ENCODE data around the gene ITGB3. TPM values are rescaled to one million over a fixed set of nuclear protein-coding genes. Genes with fewer than 3 reads are reported as not detected.

ITGB3 gene
- total RNA-seq, 3 donors from 2014 or later = 3.8 to 29.8 (median 14.6) TPM

DNA sequence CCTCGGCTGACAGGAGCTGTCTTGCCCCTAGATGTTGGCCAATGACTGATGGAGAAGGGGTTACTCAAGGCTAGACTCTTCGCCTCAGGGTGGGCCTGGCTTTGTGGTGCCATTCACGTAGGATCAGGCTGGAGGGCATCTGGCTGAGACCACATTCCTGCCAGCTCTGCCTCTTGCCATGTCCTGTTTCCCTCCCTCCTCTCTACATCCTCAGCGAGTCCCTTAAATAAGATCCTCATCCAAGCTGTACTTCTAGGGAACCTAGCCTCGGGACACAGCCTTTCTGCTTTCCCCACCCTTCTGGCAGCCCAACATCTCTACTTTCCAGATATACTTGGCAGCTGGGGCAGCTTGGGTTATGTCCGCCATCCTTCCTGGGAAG lies 42.2 kb downstream of the ITGB3 start:
- DNase-seq (ENCODE audit: low spot score in 2 of 2) = no peak
- H3K4me1 ChIP-seq = peaks cover 9 to 11% of the 10 kb centered on the region in 2 donors
- H3K4me3 ChIP-seq = no peak overlapping the region
- H3K27ac ChIP-seq = peak overlapping the region; percentile 83 to 86
- no peaks in the 10 kb centered on the region for H3K9me3 ChIP-seq
- no peaks in the 10 kb centered on the region for H3K36me3 ChIP-seq
- no peak for TF ChIP-seq POLR2A (IDR thresholded peaks at IDR 0.05)
- peak in 1 of 3 donors; percentile 30 for TF ChIP-seq POLR2AphosphoS5 (IDR thresholded peaks at IDR 0.05)
- intact Hi-C loops (cut with DNase I; ENCODE audit: low total_unique reads) = no loop called here
- no peaks in the 10 kb centered on the region for H3K27me3 ChIP-seq

DNA sequence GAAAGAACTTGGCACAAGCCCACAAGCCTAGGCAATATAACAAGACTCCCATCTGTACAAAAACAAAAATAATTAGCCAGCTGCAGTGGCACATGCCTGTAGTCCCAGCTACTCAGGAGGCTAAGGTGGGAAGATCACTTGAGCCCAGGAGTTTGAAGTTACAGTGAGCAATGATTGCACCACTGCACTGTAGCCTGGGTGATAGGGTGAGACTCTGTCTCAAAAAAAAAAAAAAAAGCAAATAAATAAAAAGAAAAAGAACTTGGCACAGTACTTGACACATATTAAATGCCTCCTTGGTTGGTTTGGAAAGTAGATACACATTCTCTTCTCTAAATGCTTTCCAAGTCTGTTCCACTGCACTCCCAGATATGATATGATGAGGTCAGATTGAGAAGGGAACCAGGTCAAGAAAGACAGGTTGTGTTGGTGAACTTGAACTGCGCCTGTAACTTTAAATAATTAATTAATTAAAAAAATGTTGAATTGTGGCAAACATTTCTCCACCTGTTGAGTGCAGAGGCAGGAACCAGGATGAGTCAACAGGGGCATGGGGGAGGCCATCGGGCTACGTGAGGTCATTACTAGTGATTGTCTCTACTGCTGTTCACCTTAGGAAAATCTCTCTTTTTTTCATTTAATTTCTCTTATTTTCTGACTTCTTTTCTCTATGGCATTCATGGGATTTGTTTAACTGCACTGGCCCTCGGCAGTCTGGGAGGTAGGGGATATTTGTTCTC lies 44.2 kb downstream of the ITGB3 start:
- Histone ChIP-seq H3K36me3 (no peaks in the 10 kb centered on the region), H3K27ac (no peak overlapping the region), H3K27me3 (no peaks in the 10 kb centered on the region), H3K4me3 (no peak overlapping the region), H3K9me3 (peaks cover 0 to 8% of the 10 kb centered on the region in 2 donors), H3K4me1 (peaks cover 9 to 11% of the 10 kb centered on the region in 2 donors)
- TF ChIP-seq POLR2AphosphoS5 (IDR thresholded peaks at IDR 0.05) (no peak), POLR2A (IDR thresholded peaks at IDR 0.05) (no peak)
- TF ChIP-seq, protein P1, sequence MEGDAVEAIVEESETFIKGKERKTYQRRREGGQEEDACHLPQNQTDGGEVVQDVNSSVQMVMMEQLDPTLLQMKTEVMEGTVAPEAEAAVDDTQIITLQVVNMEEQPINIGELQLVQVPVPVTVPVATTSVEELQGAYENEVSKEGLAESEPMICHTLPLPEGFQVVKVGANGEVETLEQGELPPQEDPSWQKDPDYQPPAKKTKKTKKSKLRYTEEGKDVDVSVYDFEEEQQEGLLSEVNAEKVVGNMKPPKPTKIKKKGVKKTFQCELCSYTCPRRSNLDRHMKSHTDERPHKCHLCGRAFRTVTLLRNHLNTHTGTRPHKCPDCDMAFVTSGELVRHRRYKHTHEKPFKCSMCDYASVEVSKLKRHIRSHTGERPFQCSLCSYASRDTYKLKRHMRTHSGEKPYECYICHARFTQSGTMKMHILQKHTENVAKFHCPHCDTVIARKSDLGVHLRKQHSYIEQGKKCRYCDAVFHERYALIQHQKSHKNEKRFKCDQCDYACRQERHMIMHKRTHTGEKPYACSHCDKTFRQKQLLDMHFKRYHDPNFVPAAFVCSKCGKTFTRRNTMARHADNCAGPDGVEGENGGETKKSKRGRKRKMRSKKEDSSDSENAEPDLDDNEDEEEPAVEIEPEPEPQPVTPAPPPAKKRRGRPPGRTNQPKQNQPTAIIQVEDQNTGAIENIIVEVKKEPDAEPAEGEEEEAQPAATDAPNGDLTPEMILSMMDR (IDR thresholded peaks at IDR 0.05) = no peak
- intact Hi-C loops (cut with DNase I; ENCODE audit: low total_unique reads) = no loop called here
- DNase-seq (ENCODE audit: low spot score in 2 of 2) = no peak

DNA sequence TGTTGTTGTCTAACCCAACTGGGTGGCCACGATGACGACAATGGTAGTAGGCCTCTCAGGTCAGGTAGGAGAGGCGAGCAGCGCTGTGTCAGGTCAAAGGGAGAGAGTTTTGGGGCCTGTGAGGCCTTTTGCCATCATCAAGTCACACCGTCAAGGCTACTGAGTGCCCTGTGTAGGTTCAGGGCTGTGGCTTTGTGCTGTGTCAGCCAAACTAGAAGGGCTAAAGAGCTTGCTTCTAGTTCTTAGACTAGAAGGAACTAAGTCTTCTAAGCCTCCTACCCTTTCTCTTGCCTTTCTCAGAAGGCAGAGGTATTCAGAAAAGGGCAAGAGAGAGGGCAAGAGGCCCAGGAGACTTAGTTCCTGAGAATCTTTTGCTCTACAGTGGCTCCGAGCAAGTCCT lies 45.1 kb downstream of the ITGB3 start:
- Histone ChIP-seq H3K27me3 (no peaks in the 10 kb centered on the region), H3K36me3 (no peaks in the 10 kb centered on the region), H3K4me3 (no peak overlapping the region), H3K9me3 (peaks cover 0 to 8% of the 10 kb centered on the region in 2 donors), H3K4me1 (peaks cover 9 to 11% of the 10 kb centered on the region in 2 donors), H3K27ac (no peak overlapping the region)
- intact Hi-C loops (cut with DNase I; ENCODE audit: low total_unique reads) = no loop called here
- DNase-seq (ENCODE audit: low spot score in 2 of 2) = no peak
- TF ChIP-seq POLR2A (IDR thresholded peaks at IDR 0.05) = no peak

DNA sequence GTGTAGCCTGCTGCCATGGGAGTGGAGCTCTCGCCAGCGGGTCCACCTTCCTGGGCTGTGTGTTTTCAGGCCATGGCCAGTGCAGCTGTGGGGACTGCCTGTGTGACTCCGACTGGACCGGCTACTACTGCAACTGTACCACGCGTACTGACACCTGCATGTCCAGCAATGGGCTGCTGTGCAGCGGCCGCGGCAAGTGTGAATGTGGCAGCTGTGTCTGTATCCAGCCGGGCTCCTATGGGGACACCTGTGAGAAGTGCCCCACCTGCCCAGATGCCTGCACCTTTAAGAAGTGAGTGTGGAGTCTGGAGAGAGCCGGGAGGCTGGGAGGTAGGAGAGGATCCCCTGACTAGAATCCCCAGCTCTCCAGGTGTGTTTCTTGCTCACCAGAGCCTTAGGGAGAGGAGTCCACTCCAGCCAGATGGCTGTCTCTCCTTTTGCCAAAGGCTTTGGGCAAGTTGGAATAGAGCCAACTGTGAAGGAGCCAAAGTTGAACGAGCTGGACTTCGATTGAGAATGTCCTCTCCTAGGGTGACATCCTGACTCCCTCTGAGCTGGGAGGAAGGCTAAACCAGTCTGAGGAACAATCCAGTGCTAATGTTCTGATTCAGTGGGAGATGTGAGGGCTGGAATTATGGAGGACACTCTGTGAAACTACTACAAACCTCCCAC lies 45.7 kb downstream of the ITGB3 start:
- Histone ChIP-seq H3K27me3 (no peaks in the 10 kb centered on the region), H3K4me3 (no peak overlapping the region), H3K9me3 (peaks cover 0 to 8% of the 10 kb centered on the region in 2 donors), H3K4me1 (peaks cover 8 to 10% of the 10 kb centered on the region in 2 donors), H3K36me3 (no peaks in the 10 kb centered on the region), H3K27ac (no peak overlapping the region)
- no peak for TF ChIP-seq POLR2AphosphoS5 (IDR thresholded peaks at IDR 0.05)
- no peak for TF ChIP-seq POLR2A (IDR thresholded peaks at IDR 0.05)
- TF ChIP-seq, protein P1 (IDR thresholded peaks at IDR 0.05) = no peak
- DNase-seq (ENCODE audit: low spot score in 2 of 2) = no peak
- intact Hi-C loops (cut with DNase I; ENCODE audit: low total_unique reads) = no loop called here

DNA sequence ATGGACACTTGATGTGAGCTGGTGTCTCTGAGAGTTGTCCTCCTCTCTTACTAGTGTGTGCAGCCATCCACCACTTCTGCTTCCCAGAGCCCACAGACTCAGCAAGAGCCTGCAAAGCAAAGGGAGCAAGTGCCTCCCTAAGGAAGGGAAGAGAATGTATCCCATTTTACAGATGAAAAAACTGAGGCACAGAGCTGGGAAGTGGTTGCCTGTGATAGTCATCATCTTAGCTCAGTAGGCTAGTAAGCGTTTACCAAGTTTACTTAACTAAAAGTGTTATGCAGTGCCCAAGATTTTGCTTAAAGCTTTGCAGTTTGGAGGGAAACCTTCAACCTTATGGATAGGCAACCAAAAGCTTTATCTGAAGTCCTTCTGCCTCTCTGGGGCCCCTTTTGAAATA lies 47.1 kb downstream of the ITGB3 start:
- H3K9me3 ChIP-seq = peaks cover 0 to 8% of the 10 kb centered on the region in 2 donors
- TF ChIP-seq, protein P1 (IDR thresholded peaks at IDR 0.05) = no peak
- TF ChIP-seq POLR2AphosphoS5 (IDR thresholded peaks at IDR 0.05) = no peak
- no peak overlapping the region for H3K4me3 ChIP-seq
- H3K27ac ChIP-seq = no peak overlapping the region
- no peak for DNase-seq (ENCODE audit: low spot score in 2 of 2)
- H3K36me3 ChIP-seq = no peaks in the 10 kb centered on the region
- intact Hi-C loops (cut with DNase I; ENCODE audit: low total_unique reads) = no loop called here
- H3K27me3 ChIP-seq = no peaks in the 10 kb centered on the region
- H3K4me1 ChIP-seq = peaks cover 0 to 1% of the 10 kb centered on the region in 2 donors

DNA sequence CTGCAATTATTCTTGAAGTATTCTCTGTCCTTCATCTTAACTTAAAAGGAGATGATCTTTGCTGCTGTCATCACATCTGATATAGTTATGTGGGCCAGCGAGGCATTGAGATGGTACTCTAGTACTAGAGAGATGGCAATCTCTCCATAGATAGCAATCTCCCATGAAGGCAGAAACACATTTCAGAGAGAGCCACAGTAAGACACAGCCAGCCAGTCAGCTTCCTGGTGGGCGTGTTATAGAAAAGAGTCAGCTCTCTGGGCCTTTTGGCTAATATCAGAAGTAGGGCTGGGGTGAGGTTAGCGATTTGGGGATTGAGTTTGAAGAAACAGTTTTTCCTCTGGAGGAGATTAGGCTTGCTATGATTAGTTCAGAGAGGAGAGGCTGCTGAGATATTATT lies 47.5 kb downstream of the ITGB3 start:
- peaks cover 0 to 6% of the 10 kb centered on the region in 2 donors for H3K4me1 ChIP-seq
- H3K36me3 ChIP-seq = no peaks in the 10 kb centered on the region
- H3K4me3 ChIP-seq = no peak overlapping the region
- intact Hi-C loops (cut with DNase I; ENCODE audit: low total_unique reads) = no loop called here
- H3K9me3 ChIP-seq = peaks cover 0 to 8% of the 10 kb centered on the region in 2 donors
- H3K27ac ChIP-seq = no peak overlapping the region
- DNase-seq (ENCODE audit: low spot score in 2 of 2) = no peak
- no peaks in the 10 kb centered on the region for H3K27me3 ChIP-seq
- TF ChIP-seq, protein P1 (IDR thresholded peaks at IDR 0.05) = no peak
- TF ChIP-seq POLR2A (IDR thresholded peaks at IDR 0.05) = no peak
- no peak for TF ChIP-seq POLR2AphosphoS5 (IDR thresholded peaks at IDR 0.05)

Measured in breast epithelium (tissue), 4 donors.